Measurements from ENCODE around the gene ZNF358. TPM values are rescaled to one million over a fixed set of nuclear protein-coding genes. Genes with fewer than 3 reads are reported as not detected.

Gene ZNF358
- total RNA-seq, 2 experiments from 2014 or later, result 5.1 to 5.2 TPM

- H3K27me3 ChIP-seq (ENCODE audit: control insufficient read depth in 1 of 2, insufficient read depth in 2 of 2, low read length in 2 of 2), result peaks cover 27 to 30% of the 10 kb centered on the region in 2 experiments
- H3K36me3 ChIP-seq (ENCODE audit: insufficient read depth, low read length), result no peaks in the 10 kb centered on the region
- H3K9me3 Mint-ChIP-seq, result peaks cover 5% of the 10 kb centered on the region
- no peak overlapping the region for H3K27ac Mint-ChIP-seq
- intact Hi-C loops (cut with DNase I, micrococcal nuclease), result no loop called here
- H3K4me3 Mint-ChIP-seq, result no peak overlapping the region
- no peak overlapping the region for H3K27ac ChIP-seq (ENCODE audit: low read depth in 1 of 2, low read length in 2 of 2)
- peaks cover 0 to 17% of the 10 kb centered on the region in 2 experiments for H3K9me3 ChIP-seq (ENCODE audit: control insufficient read depth in 1 of 2, insufficient read depth in 1 of 2, low read length in 2 of 2)
- CTCF ChIA-PET, result no interaction called here
- TF ChIP-seq CTCF (IDR thresholded peaks at IDR 0.05), result no peak
- H3K36me3 Mint-ChIP-seq (ENCODE audit: low read depth), result no peaks in the 10 kb centered on the region
- ATAC-seq (ENCODE audit: poor library complexity), result peak; percentile 68
- peaks cover 16% of the 10 kb centered on the region for H3K4me1 Mint-ChIP-seq (ENCODE audit: low read depth)
- peak in 3 of 14 experiments; percentile 10 to 61 (median 55) for DNase-seq
- H3K4me3 ChIP-seq (ENCODE audit: low read length), result no peak overlapping the region
- H3K4me1 ChIP-seq (ENCODE audit: insufficient read depth, low read length), result peaks cover 24% of the 10 kb centered on the region
- H3K27me3 Mint-ChIP-seq, result peaks cover 59% of the 10 kb centered on the region
- POLR2A ChIA-PET, result interaction anchor here (0.8 kb wide), 2 partner anchors 9 to 17 kb away, joined by 3 read pairs; partner anchors contain the start of gene MCOLN1
Observed at GRCh38 chr19:7505682-7506384, 10.1 kb upstream of the ZNF358 start.

GRCh38 chr19:7506385-7507328, 9.2 kb upstream of the ZNF358 start:
- TF ChIP-seq CTCF (IDR thresholded peaks at IDR 0.05), result no peak
- peaks cover 0 to 17% of the 10 kb centered on the region in 2 experiments for H3K9me3 ChIP-seq (ENCODE audit: control insufficient read depth in 1 of 2, insufficient read depth in 1 of 2, low read length in 2 of 2)
- Mint-ChIP-seq H3K36me3 (ENCODE audit: low read depth) (no peaks in the 10 kb centered on the region), H3K4me3 (no peak overlapping the region), H3K27me3 (peaks cover 54% of the 10 kb centered on the region), H3K9me3 (peaks cover 5% of the 10 kb centered on the region), H3K27ac (no peak overlapping the region), H3K4me1 (ENCODE audit: low read depth) (peaks cover 16% of the 10 kb centered on the region)
- intact Hi-C loops (cut with DNase I, micrococcal nuclease), result no loop called here
- ATAC-seq (ENCODE audit: poor library complexity) (peak; percentile 63), DNase-seq (peak in 6 of 14 experiments; percentile 15 to 76 (median 31))
- no peak overlapping the region for H3K4me3 ChIP-seq (ENCODE audit: low read length)
- ChIA-PET POLR2A (interaction anchor here (0.8 kb wide), 1 partner anchor 16 kb away, joined by 3 read pairs; the partner anchor contains the start of gene MCOLN1), CTCF (no interaction called here)
- no peaks in the 10 kb centered on the region for H3K36me3 ChIP-seq (ENCODE audit: insufficient read depth, low read length)
- H3K27ac ChIP-seq (ENCODE audit: low read depth in 1 of 2, low read length in 2 of 2), result no peak overlapping the region
- peaks cover 19% of the 10 kb centered on the region for H3K4me1 ChIP-seq (ENCODE audit: insufficient read depth, low read length)
- peaks cover 24 to 25% of the 10 kb centered on the region in 2 experiments for H3K27me3 ChIP-seq (ENCODE audit: control insufficient read depth in 1 of 2, insufficient read depth in 2 of 2, low read length in 2 of 2)

- Histone ChIP-seq H3K27ac (ENCODE audit: low read depth in 1 of 2, low read length in 2 of 2) (no peak overlapping the region), H3K36me3 (ENCODE audit: insufficient read depth, low read length) (no peaks in the 10 kb centered on the region), H3K27me3 (ENCODE audit: control insufficient read depth in 1 of 2, insufficient read depth in 2 of 2, low read length in 2 of 2) (peaks cover 15 to 16% of the 10 kb centered on the region in 2 experiments), H3K4me3 (ENCODE audit: low read length) (no peak overlapping the region), H3K9me3 (ENCODE audit: control insufficient read depth in 1 of 2, insufficient read depth in 1 of 2, low read length in 2 of 2) (peaks cover 0 to 17% of the 10 kb centered on the region in 2 experiments), H3K4me1 (ENCODE audit: insufficient read depth, low read length) (peaks cover 19% of the 10 kb centered on the region)
- no peak for TF ChIP-seq CTCF (IDR thresholded peaks at IDR 0.05)
- H3K9me3 Mint-ChIP-seq, result peaks cover 5% of the 10 kb centered on the region
- H3K4me1 Mint-ChIP-seq (ENCODE audit: low read depth), result peaks cover 16% of the 10 kb centered on the region
- H3K27me3 Mint-ChIP-seq, result peaks cover 42% of the 10 kb centered on the region
- H3K4me3 Mint-ChIP-seq, result no peak overlapping the region
- intact Hi-C loops (cut with DNase I, micrococcal nuclease), result no loop called here
- CTCF ChIA-PET, result interaction anchor here (0.6 kb wide), 1 partner anchor 1774 kb away, joined by 4 read pairs; no protein-coding TSS in a partner anchor
- ATAC-seq (ENCODE audit: poor library complexity) (no peak), DNase-seq (peak in 2 of 14 experiments; percentile 56 to 70)
- no peaks in the 10 kb centered on the region for H3K36me3 Mint-ChIP-seq (ENCODE audit: low read depth)
- no peak overlapping the region for H3K27ac Mint-ChIP-seq
- POLR2A ChIA-PET, result no interaction called here
Observed at GRCh38 chr19:7507884-7508283, 8.0 kb upstream of the ZNF358 start.

Measured in CD4-positive, alpha-beta T cell (primary cell).